Heart left ventricle (tissue), 16 donors: ENCODE data around the gene ARL8A. TPM values are rescaled to one million over a fixed set of nuclear protein-coding genes. Genes with fewer than 3 reads are reported as not detected.
"Not testable (repeated sequence)": the region's sequence is repeated elsewhere in the genome, so short reads cannot be mapped to it uniquely, and the experiment has no call there.

Experiments
- ATAC-seq, 4 donors: fragments of 200-7000 bp; cut with Tn5 transposase; one replicate each; pipeline ENCODE4 v1.9.1; 2020 to 2022; ENCODE audit warnings: moderate library complexity in 4 of 4, mild to moderate bottlenecking in 3 of 4, moderate number of reproducible peaks in 1 of 4
- DNase-seq, 5 donors: peaks; one replicate each; pipeline ENCODE4 v3.0.0-alpha.2; 2020
- H3K27ac ChIP-seq, 12 donors: fragments of 200-600 bp; sonication (generic) in 4 of 12; one replicate each; pipeline versions ENCODE4 v1.5.0 to v1.8.0; 2016 to 2022; ENCODE audit warnings: mild to moderate bottlenecking in 2 of 12
- H3K27me3 ChIP-seq, 9 donors: fragments of 200-600 bp; sonication (generic) in 2 of 9; one replicate each; pipeline versions ENCODE4 v1.5.1 to v1.8.0; 2016 to 2022; ENCODE audit warnings: mild to moderate bottlenecking in 3 of 9
- H3K36me3 ChIP-seq, 9 donors: fragments of 200-600 bp; sonication (generic) in 2 of 9; one replicate each; pipeline versions ENCODE4 v1.5.0 to v1.8.0; 2018 to 2022; ENCODE audit warnings: mild to moderate bottlenecking in 2 of 9
- H3K4me1 ChIP-seq, 12 donors: fragments of 200-600 bp; sonication (generic) in 4 of 12; one replicate each; pipeline versions ENCODE4 v1.5.0 to v1.8.0; 2016 to 2022; ENCODE audit warnings: mild to moderate bottlenecking in 3 of 12
- H3K4me3 ChIP-seq, 12 donors: fragments of 200-600 bp; sonication (generic) in 4 of 12; one replicate each; pipeline versions ENCODE4 v1.5.0 to v1.8.0; 2017 to 2022; ENCODE audit warnings: mild to moderate bottlenecking in 9 of 12, moderate library complexity in 4 of 12
- H3K9me3 ChIP-seq, 12 donors: fragments of 200-600 bp; sonication (generic) in 4 of 12; one replicate each; pipeline versions ENCODE4 v1.5.0 to v1.8.0; 2016 to 2022; ENCODE audit warnings: mild to moderate bottlenecking in 1 of 12
- CTCF ChIP-seq, 12 donors: fragments of 200-600 bp; sonication (generic) in 4 of 12; IDR thresholded peaks; one replicate each; pipeline versions ENCODE4 v1.5.0 to v1.8.0; 2018 to 2022; ENCODE audit warnings: antibody characterized with exemption in 12 of 12, mild to moderate bottlenecking in 5 of 12
- POLR2A ChIP-seq, 2 donors: fragments of 450-650 bp; IDR thresholded peaks; one replicate each; pipeline ENCODE4 v1.6.1; 2017; ENCODE audit warnings: antibody characterized with exemption in 2 of 2, mild to moderate bottlenecking in 2 of 2, moderate library complexity in 2 of 2
- WGBS, 4 donors: extraction: QIAGEN DNeasy Blood & Tissue Kit in 2 of 4; methylation state at CpG; one replicate each; pipeline versions ENCODE4 v1.1.5 to v1.1.7; 2013 to 2018; 5-methylcytosine and 5-hydroxymethylcytosine counted together
- intact Hi-C, 10 donors: fragments of 100-400 bp; cut with DNase I; formaldehyde crosslinking; loops; one replicate each; pipeline versions ENCODE4 v1.11.1 to v1.14.2; 2022
- polyA plus RNA-seq, 2 donors: library from polyadenylated mRNA; stranded (reverse); fragments of 200-250 nt; gene quantifications; one replicate each; pipeline ENCODE4 v1.2.3, GENCODE V29; 2013
- total RNA-seq, 9 donors: library from RNA; depleted of rRNA in 2 of 9; stranded (reverse); fragments of >200 nt in 2 of 9; fragmentation: NEBNext Ultra II Directional in 3 of 9; extraction: Animal tissue kit (Norgen Biotek cat#: 25700) in 3 of 9; gene quantifications; one replicate each; pipeline versions ENCODE4 v1.1.0 to v1.2.4, GENCODE V29; 2016 to 2023
- donor health status: ischemic (EF 13 %, LVEDD 7.1; RV severe dilation, severe dysfunction).
- donor health status: healthy with polysubstance abuse.
- donor health status: DM: no; HTN: yes; CAD: no.
- donor health status: DM: no; HTN: no; CAD: no.
- donor health status: ischemic (EF 25% LVEDD 6.9; RV normal size, moderate dysfunction).
- donor health status: ischemic (EF 25% LVEDD 5.7; RV mildly dilated, moderate dysfunction).
- donor health status: healthy.
- donor health status: DM: yes; HTN: yes; CAD: no.
- donor health status: ischemic (EF 35%, LVEDD 5.7; RV mildly dilated, moderate dysfunction).
- donor health status: nonischemic (EF 11% LVEDD 7.7; RV severe dilation, severe dysfunction).
- donor health status: DM: yes; HTN: yes; CAD: no.
- donor health status: PGD.
- donor health status: ischemic (EF 29% LVEDD 5.4; RV normal size, mild dysfunction).
- donor health status: nonischemic (EF 23%, LVEDD 6.1; RV moderate dilation, normal function).

The ARL8A gene
- total and polyA plus RNA-seq, 11 donors = 22.6 to 86.4 (median 73.3) TPM

GRCh38 chr1:202184750-202185460 is 40.4 kb upstream of the ARL8A start:
- H3K9me3 ChIP-seq = no peaks in the 10 kb centered on the region
- 12 to 76% (median 18%) methylated on average over 3 to 19 of the region's 19 CpGs for WGBS, 4 donors
- intact Hi-C loops = loop anchor here in 7 of 10 donors (2.0 to 5.0 kb wide), 4 partner anchors 130 to 534 kb away; no protein-coding TSS in a partner anchor

GRCh38 chr1:202182040-202182877 is 37.7 kb upstream of the ARL8A start:
- intact Hi-C loops = loop anchor here in 1 of 10 donors (5.0 kb wide), 1 partner anchor 535 kb away; no protein-coding TSS in a partner anchor
- DNase-seq = no peak
- peaks cover 0 to 16% (median 0%) of the 10 kb centered on the region in 9 donors for H3K27me3 ChIP-seq
- no peak overlapping the region for H3K27ac ChIP-seq
- WGBS, 4 donors = 84 to 93% (median 90%) methylated on average over 8 of the region's 8 CpGs
- H3K4me3 ChIP-seq = no peak overlapping the region
- no peak for TF ChIP-seq POLR2A (IDR thresholded peaks at IDR 0.05)
- no peak for TF ChIP-seq CTCF (IDR thresholded peaks at IDR 0.05)
- peaks cover 0 to 8% (median 0%) of the 10 kb centered on the region in 12 donors for H3K4me1 ChIP-seq
- H3K36me3 ChIP-seq = no peaks in the 10 kb centered on the region
- no peak for ATAC-seq
- no peaks in the 10 kb centered on the region for H3K9me3 ChIP-seq

More at GRCh38 chr1:202184750-202185460, 40.4 kb upstream of the ARL8A start:
- no peak overlapping the region for H3K4me3 ChIP-seq
- no peak overlapping the region for H3K27ac ChIP-seq
- TF ChIP-seq CTCF (IDR thresholded peaks at IDR 0.05) = peak; percentile 66 to 87 (median 76)
- TF ChIP-seq POLR2A (IDR thresholded peaks at IDR 0.05) = no peak
- no peaks in the 10 kb centered on the region for H3K36me3 ChIP-seq
- peak; percentile 67 to 85 (median 78) for DNase-seq
- peak; percentile 45 to 80 (median 64) for ATAC-seq
- H3K27me3 ChIP-seq = peaks cover 0 to 20% (median 0%) of the 10 kb centered on the region in 9 donors
- H3K4me1 ChIP-seq = peaks cover 0 to 8% (median 0%) of the 10 kb centered on the region in 12 donors

- H3K27ac ChIP-seq = no peak overlapping the region
- 57 to 93% (median 87%) methylated on average over 2 to 7 of the region's 7 CpGs for WGBS, 4 donors
- DNase-seq = peak in 1 of 5 donors; percentile 25
- H3K9me3 ChIP-seq = no peaks in the 10 kb centered on the region
- intact Hi-C loops = loop anchor here in 1 of 10 donors (5.0 kb wide), 1 partner anchor 536 kb away; no protein-coding TSS in a partner anchor
- peaks cover 0 to 16% (median 0%) of the 10 kb centered on the region in 9 donors for H3K27me3 ChIP-seq
- no peak overlapping the region for H3K4me3 ChIP-seq
- no peak for ATAC-seq
- TF ChIP-seq CTCF (IDR thresholded peaks at IDR 0.05) (no peak), POLR2A (IDR thresholded peaks at IDR 0.05) (no peak)
- H3K4me1 ChIP-seq = peaks cover 0 to 8% (median 0%) of the 10 kb centered on the region in 12 donors
- H3K36me3 ChIP-seq = no peaks in the 10 kb centered on the region
Observed at GRCh38 chr1:202181586-202181985, 37.0 kb upstream of the ARL8A start.

GRCh38 chr1:202180751-202181139 is 36.2 kb upstream of the ARL8A start:
- not testable (repeated sequence) for H3K4me3 ChIP-seq, H3K4me1 ChIP-seq, H3K9me3 ChIP-seq, DNase-seq, H3K36me3 ChIP-seq, ATAC-seq, H3K27ac ChIP-seq
- peaks cover 0 to 16% (median 0%) of the 10 kb centered on the region in 9 donors for H3K27me3 ChIP-seq
- intact Hi-C loops = loop anchor here in 1 of 10 donors (5.0 kb wide), 1 partner anchor 537 kb away; no protein-coding TSS in a partner anchor
- 62 to 81% (median 71%) methylated on average over 2 of the region's 2 CpGs for WGBS, 4 donors
